Stimulated activated CD4-positive, alpha-beta T cell treated with anti-CD3 and anti-CD28 coated beads, Interleukin-4, amount 100 ng/mL, for 48 hours (primary cell): ENCODE results near the gene HDHD2.
"Not testable (repeated sequence)": the region's sequence is repeated elsewhere in the genome, so short reads cannot be mapped to it uniquely, and the experiment has no call there.

ENCODE experiments used
- DNase-seq, 2 donors: peaks; one replicate each; pipeline ENCODE4 v3.0.0-alpha.2; 2020; ENCODE audit warnings: low read depth in 2 of 2

The HDHD2 gene, protein sequence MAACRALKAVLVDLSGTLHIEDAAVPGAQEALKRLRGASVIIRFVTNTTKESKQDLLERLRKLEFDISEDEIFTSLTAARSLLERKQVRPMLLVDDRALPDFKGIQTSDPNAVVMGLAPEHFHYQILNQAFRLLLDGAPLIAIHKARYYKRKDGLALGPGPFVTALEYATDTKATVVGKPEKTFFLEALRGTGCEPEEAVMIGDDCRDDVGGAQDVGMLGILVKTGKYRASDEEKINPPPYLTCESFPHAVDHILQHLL

DNA sequence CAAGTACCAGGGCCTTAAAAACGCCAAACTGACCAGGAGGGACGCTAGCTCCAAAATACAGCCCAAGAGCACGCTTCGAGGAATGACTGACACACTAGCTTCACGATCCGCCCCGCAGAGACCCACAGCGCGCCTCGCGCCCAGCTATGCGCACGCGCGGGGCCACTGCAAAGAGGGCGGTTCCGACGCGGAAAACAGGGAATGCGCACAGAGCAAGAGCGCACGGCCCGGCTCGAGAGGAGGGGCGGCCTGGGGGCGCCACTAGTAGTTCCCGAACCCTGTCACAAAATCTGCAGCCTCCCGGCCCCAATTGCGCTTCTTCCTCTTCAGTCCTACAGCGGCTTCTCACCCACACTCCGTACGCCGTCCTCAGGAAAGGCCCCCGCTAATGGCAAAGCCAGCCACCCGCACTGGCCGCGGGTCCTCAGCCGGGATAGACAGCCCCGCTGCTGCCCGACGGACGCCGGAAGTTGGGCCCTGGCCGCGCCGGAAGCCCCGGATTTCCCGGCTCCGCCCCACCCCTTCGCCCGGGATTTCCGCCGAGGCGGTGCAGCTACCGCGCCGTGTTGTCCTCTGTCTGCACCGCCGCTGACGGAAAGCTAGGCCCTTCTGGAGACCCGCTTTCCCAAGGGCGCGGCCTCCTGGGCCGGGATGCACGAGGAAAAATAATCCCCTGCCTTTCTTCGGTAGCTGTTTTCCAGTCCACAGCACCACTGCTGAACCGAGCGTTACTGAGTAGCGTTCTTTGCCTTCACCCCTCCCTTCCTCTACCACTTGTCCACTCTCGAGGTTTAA is at the start of gene HDHD2:
Gene HDHD2 (minus strand): TSS at position 472 of the 795 bp plus-strand sequence. CDS start 14,061 bp downstream, outside the sequence.
- DNase-seq, result peak; percentile 69 to 82

DNA sequence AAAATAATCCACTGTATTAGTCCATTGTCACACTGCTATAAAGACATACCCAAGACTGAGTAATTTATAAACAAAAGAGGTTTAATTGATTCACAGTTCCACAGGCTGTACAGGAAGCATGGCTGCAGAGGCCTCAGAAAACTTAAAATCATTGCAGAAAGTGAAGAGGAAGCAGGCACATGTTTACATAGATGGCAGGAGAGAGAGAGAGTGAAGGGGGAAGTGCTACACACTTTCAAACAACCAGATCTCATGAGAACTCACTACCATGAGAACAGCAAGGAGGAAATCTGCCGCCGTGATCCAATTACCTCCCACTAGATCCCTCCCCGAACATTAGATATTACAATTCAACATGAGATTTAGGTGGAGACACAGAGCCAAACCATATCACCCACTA is 45.7 kb upstream of the HDHD2 start:
- not testable (repeated sequence) for DNase-seq

DNA sequence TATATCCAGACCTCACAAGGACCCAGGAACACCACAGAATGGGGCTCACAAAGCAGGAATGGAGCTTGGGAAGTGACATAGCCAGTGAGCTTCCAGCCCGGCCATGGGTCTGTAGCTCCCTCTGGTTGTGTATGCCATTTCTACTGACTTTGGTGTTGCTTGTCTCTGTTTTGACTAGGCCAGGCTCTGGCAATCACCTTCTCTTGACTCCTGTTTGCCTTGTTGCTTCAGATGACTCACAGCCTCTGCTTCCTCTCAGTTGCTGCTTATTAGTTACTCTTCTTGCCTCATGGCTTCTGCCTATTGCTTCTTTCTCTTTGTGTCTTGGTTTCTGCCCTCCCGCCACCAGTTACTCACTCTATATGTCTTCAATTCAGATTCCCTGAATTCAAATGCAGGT is 41.7 kb upstream of the HDHD2 start:
- DNase-seq, result no peak

DNA sequence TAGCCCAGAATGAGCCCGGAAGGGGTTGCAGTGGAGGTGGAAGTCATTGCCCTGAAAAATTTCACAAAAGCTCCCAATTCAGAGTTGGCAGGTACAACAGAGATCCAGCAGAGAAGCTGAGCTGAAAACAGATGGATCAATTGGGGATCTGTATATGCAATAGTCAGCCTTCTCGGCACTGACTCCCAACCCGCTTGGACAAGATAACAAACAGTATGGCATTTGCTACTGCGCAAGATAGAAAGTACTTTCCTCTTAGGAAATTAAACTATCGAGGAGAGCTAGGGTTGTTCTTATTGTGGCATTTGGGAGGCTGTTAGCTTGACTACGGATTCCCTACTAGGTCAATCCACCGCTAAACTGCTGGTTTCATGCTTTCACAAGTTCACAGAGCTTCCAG is 37.4 kb upstream of the HDHD2 start:
- DNase-seq, result no peak

DNA sequence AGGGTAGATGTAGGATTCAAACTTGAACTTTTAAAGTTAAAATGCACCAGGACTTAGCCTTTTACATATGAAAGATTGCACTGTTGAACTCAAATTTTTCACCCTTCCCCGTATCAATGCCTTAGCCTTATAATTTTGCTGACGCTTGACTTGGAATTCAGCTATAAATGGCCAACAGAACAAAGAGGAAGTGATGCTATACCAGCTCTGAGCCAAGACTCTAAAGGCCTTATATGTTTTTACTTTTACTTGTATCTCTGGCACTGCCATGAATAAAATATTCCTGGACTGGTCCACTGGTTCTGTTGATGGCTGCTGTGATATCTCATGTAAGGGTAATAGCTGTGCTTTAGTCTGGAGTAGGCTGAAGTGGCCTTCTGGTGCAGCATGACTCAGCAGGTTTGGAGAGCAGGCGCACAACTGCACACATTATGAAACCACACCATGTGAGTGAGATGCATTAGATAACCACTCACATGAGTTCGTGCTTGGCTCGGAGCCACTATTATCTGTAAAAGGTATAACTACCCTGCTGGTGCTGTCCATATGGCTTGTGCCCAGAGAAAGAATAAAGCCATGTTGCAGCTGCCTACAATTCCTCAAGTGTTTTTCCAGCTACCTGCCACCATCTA is 34.2 kb upstream of the HDHD2 start:
- no peak for DNase-seq

DNA sequence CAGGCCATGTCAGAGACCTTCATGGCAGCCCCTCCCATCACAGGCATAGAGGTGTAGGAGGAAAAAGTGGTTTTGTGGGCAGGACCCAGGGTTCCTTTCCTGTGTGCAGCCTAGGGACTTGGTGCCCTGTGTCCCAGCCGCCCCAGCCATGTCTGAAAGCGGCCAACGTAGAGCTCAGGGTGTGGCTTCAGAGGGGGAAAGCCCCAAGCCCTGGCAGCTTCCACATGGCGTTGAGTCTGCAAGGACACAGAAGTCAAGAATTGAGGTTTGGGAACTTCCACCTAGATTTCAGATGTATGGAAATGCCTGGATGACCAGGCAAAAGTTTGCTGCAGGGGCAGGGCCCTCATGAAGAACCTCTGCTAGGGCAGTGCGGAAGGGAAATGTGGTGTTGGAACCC is 31.9 kb upstream of the HDHD2 start:
- DNase-seq, result not testable (repeated sequence)

DNA sequence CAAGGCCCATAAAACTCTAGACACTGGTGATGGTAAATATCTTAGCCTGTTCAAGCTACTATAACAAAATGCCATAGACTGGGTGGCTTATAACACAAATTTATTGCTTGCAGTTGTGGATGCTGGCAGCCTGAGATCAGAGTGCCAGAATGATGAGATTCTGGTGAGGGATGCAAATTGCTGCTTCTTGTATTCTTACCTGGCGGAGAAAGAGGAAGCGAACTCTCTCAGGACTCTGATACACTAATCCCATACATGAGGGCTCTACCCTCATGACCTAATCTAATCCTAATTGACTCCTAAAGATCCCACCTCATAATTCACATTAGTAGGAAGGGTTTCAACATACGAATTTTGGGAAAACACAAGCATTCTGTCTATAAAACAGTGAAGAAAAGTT is 30.5 kb upstream of the HDHD2 start:
- DNase-seq, result no peak

DNA sequence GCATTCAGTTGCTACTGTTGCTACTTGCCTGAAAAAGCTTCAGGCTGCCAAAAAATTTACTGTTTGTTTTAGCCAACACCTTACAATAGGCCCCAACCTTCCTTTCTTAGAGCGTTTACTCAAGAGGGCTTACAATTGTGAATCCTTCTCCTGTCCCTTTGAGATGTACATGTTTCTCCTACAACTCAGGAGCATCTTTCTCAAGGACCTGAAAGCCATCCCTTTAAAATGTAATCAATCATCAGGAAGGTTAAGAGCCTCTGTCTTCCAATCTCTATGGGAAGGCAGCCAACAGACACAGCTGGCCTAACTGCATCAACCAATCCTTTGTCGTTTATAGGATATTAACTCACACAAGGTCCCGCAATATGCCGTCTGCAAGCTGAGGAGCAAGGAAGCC is 29.2 kb upstream of the HDHD2 start:
- no peak for DNase-seq

DNA sequence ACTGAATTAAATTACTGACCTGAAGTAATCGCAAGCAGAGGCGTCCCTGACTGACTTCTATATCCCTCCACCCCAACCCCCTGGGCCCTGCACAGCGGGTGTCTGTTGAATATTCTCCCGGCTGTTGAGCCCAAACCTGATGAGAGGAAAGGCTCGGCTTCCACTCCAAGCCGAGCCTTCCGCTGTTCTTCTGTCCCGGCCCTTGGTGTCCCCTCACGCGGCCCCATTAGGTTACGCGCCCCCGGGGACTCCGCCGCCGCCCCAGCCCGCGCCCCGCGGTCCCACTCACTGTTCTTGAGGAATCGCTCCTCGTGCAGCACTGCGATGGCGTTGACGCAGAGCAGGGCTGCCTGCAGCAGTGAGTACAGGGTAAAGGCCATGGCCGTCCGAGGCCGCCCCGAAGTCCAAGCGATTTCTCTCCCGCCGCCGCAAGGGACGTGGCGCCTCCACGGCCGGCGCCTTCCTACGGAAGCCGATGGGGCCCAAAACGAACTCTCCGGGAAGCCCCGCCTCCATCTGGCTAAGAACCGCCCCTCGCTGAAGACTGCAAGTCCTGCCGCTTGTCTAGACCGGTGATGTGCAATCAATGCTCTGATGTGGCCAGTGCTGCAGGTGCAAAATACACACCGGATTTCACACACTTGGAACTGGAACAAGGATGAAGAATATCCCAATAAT is 25.7 kb upstream of the HDHD2 start, which contains the start of gene IER3IP1:
Gene IER3IP1 (minus strand): TSS at position 467 of the 678 bp plus-strand sequence. CDS start 87 bp downstream, at position 380.
- peak; percentile 88 to 89 for DNase-seq

DNA sequence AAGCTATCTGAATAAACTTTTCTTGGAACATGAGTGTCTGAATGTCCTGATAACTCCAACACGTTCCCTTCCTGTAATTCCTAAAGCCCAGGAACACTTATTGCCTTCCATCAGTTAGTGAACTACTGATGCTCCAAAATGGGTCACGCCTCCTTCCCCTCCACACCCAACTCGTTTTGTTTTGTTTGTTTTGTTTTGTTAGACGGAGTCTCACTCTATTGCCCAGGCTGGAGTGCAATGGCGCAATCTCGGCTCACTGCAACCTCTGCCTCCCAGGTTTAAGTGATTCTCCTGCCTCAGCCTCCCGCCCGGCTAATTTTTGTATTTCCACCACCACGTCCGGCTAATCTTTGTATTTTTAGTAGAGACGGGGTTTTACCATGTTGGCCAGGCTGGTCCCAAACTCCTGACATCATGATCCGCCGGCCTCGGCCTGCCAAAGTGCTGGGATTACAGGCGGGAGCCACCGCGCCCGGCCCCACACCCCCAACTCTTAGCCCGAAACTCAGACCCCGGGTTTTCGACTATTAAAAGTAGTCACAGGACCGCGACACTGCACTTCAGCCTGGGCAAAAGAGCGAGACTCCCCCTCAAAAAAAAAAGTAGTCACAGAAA is 25.1 kb upstream of the HDHD2 start:
- no peak for DNase-seq

DNA sequence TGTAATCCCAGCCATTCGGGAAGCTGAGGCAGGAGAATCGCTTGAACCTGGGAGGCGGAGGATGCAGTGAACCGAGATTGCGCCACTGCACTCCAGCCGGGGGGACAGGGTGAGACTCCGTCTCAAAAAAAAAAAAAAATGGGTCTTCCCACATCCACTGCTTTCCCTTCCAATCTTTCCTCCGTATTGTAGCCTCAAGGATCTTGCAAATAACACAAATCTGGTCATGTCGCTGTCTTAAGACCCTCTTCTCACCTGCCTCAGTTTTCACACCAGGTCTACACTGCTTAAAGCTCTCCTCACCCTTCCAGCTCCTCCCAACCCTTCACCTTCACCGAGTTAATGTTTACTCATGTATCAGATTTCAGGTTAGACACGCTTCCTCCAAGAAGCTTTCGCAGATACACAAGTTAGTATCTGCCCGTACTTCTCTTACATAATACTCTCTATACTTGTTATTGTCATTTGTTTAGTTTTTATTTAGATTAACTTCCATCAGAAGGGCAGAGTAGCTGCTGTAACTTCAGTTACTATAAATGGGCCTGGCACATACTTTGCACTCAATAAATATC is 24.3 kb upstream of the HDHD2 start:
- no peak for DNase-seq

DNA sequence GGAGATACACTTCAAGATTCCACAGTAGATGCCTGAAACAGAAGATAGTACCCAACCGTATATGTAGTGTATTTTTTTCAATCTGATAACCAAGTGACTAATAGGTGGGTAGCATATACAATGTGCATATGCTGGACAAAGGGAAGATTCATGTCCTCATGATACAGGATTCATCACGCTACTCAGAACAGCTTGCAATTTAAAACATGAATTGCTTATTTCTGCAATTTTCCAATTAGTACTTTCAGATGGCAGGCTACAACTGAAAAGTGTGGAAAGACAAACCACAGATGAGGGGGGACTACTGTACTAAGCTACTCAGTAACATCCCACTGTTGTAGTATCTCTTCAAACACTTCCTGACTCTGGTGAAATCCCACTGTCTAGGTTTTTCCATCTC is 22.2 kb upstream of the HDHD2 start:
- no peak for DNase-seq

DNA sequence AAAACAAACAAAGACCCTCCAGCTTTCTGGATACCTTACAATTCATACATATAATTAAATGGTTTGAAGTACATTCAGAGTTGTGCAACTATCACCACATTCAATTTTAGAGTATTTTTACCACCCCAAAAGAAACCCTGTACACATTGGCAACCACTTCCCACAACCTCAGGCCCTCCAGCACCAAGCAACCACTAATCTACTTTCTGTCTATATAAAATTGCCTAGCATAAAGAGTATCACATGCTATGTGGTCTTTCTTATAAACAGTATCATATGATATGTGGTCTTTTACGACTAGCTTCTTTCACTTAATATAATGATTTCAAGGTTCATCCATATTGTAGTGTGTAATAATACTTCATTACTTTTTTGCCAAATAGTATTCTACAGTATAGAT is 18.6 kb upstream of the HDHD2 start:
- no peak for DNase-seq

DNA sequence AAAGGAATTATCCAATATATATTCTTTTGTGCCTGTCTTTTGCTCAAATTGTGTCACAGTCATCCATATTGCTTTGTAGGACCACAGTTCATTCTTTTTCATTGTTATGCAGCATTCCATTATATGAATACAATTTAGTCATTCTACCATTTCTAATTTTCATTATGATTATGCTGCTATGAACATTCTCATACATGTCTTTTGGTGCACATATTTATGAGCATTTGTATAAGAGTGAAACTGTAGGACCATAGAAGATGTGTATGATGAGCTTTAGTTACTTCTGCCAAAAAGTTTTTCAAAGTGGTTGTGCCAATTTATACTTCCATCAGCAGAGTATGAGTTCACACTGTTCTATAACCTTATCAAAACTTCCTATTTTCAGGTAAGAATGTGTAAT is 18.2 kb upstream of the HDHD2 start:
- DNase-seq, result no peak

DNA sequence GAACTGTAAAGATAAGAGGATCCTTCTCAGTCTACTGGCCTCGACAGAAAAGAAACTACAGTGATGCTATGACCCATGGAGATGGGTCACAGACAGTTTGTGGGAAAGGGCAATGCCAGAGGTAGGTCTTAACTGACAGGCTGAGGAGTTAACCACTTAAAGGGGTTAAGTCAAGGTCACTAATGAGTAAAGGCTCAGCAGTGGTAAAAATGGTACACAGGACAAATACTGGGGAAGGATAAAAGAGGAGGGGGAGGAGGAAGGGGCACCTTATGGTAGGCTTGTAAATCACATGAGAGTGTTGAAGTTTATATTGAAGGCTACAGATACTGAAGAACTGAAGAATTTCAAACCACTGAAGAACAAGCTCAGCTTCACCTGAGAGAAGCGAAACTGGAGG is 16.0 kb upstream of the HDHD2 start:
- DNase-seq, result no peak

DNA sequence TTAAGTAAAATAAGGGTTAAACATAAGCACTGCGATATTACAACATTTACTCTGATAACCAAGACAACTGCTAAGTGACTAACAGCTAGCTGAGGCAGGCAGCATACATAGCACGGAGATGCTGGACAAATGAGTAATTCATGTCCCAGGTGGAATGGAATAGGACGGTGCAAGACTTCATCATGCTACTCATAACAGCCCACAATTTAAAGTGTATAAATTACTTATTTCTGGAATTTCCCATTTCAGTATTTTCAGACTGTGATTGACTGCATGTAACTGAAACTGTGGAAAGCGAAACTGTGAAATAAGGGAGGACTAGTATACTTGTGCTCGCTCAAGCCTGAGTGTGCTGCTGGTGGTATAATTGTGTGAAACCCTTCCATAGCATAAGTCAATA is 12.9 kb upstream of the HDHD2 start:
- no peak for DNase-seq

DNA sequence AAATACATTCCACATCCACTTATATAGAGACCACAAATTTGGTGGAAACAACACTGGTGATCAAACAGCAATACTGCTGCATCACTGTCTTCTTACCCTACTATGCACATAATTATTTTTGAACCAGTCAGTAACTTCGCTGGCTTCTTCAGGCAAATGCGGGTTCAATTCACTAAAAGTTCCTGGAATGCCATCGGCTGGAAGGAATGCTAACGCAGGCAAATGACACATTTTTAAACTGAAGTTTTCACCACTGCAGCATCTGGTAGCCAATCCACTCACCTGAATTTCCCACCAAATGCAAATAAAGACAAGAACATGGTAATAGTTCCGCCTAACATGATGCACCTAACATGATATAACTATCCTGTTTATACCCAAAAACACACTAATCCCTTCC is 10.0 kb upstream of the HDHD2 start:
- no peak for DNase-seq

DNA sequence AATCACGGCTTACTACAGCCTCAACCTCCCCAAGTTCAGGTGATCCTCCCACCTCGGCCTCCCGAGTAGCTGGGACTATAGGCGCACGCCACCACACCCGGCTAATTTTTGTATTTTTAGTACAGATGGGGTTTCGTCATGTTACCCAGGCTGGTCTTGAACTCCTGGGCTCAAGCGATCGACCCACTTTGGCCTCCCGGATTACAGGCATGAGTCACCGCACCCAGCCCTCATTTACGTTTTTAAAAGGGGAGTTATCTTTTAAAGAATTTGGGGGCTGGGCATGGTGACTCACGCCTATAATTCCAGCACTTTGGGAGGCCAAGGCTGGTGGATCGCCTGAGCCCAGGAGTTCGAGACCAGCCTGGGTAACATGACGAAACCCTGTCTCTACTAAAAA is 8.1 kb upstream of the HDHD2 start:
- DNase-seq, result not testable (repeated sequence)

DNA sequence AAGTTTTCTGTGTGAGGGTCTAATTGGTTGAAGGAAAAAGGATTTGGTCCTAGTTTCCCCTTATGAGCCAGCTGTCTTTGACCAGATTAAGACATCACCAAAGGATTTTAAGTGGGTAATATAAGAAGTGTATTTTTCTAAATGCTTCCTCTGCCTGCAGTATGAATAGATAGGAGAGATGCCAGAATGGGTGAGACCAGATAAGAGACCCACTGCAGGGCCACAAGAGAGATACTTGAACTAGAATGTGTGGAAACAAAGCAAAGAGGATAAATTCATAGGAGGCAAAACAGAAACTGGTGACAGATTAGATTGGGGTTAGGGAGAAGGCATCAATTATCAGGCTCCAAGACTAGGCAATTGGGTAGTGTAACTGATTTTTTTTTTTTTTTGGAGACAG is 1.1 kb upstream of the HDHD2 start:
- no peak for DNase-seq

DNA sequence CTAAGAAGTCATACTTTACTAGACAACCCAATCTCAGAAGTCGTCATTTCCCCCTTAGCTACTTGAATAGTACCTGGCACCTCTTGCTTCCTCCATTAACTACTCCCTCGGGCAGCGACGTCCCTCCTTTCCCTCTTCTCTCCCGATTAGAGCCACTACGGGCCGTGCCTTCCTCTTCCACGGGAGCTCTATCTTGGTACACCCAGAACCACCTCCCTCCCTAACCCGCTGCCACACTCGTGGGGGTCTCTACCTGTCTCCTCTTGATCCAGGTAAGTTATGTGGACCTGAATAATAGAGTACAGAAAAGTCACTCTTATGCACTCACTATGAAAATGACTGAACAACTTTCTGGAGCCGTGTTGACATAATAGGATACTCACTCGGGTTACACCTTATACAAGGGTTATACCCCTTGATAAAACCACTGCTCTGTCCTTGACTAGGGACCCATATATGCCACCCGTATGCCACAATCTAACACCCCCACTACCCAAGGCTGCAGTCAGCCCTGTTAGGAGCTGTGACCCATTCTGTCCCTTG is 595 bp upstream of the HDHD2 start:
- no peak for DNase-seq

DNA sequence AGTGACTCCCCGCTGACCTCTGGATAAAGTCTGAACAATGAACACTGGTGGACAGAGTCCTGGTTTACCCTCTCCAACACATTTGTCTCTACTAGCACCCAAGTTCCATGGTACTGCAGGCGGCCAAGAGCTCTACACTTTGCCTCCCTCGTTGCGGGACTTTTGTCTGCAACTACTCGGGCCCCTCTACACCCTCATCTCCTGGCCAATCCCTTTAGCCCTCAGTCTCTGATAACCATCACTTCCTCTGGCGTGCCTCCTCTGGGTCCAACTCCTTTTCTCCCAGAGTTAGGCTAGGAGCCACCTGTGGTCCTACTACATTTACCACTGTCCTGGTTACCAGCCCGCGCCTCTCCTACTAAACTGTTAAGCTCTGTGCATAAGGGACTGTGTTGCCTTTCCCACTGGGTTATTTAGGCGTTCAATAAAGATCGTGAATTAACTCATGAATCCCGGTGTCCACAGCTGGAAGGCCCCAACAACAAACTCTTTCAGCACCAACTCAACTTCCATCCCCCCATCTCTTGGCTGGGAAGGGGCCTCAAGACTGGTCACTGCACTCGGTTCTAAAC is 757 bp downstream of the HDHD2 start:
- no peak for DNase-seq
